ENCODE measurements around the gene TPI1.
"Not testable (repeated sequence)": the region's sequence is repeated elsewhere in the genome, so short reads cannot be mapped to it uniquely, and the experiment has no call there.

Gene TPI1

DNA sequence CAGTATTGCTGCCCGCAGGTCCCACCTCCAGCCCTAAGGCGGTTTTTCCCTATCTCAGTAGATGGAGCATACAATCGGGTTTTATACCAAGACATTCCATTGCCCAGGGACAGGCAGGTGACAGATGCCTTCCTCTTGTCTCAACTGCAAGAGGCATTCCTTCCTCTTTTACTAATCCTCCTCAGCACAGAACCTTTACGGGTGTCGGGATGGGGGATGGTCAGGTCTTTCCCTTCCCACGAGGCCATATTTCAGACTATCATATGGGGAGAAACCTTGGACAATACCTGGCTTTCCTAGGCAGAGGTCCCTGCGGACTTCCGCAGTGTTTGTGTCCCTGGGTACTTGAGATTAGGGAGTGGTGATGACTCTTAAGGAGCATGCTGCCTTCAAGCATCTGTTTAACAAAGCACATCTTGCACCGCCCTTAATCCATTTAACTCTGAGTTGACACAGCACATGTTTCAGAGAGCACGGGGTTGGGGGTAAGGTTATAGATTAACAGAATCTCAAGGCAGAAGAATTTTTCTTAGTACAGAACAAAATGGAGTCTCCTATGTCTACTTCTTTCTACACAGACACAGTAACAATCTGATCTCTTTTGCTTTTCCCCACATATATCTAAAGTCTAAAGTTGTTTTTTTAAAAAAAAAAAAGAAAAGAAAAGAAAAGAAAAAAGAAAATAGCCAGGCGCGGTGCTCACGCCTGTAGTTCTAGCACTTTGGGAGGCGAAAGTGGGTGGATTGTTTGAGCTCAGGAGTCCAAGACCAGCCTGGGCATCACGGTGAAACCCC is 19.1 kb downstream of the TPI1 start:
- DNase-seq (ENCODE audit: low read depth); H3K4me3 ChIP-seq (ENCODE audit: low read depth, low read length): not testable (repeated sequence)

DNA sequence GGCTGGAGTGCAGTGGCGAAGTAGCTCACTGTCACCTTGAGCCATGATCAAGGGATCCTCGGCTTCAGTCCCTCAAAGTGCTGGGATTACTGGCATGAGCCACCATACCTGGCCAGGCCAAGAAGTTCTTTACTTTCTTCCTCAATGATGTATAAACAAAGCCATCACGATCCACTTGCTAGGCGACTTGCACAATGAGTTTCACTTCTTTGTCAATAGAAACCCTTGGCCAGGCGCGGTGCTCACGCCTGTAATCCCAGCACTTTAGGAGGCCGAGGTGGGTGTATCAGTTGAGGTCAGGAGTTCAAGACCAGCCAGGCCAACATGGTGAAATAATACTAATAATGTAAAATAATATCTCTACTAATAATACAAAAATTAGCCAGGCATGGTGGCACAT is 20.1 kb downstream of the TPI1 start:
- no peak for DNase-seq (ENCODE audit: low read depth)
- H3K4me3 ChIP-seq (ENCODE audit: low read depth, low read length), result no peak overlapping the region

DNA sequence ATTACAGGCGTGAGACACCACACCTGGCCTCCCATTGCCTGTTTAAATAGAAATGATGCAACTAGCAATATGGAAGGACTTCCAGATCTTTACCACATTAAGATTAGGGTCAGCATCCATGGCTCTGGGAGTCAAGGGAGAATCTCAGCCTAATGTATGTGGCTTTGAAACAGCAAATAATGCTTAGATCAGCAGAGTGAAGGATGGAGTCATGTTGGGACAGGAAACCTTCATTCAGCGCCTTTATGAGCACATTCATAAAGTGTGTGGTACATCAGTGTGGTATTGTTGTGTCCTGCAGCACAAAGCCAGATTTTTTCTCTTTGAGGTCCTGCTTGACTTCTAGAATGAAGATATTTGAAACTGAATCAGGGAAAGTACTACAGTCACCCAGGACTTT is 21.0 kb downstream of the TPI1 start:
- no peak for DNase-seq (ENCODE audit: low read depth)
- H3K4me3 ChIP-seq (ENCODE audit: low read depth, low read length), result no peak overlapping the region

DNA sequence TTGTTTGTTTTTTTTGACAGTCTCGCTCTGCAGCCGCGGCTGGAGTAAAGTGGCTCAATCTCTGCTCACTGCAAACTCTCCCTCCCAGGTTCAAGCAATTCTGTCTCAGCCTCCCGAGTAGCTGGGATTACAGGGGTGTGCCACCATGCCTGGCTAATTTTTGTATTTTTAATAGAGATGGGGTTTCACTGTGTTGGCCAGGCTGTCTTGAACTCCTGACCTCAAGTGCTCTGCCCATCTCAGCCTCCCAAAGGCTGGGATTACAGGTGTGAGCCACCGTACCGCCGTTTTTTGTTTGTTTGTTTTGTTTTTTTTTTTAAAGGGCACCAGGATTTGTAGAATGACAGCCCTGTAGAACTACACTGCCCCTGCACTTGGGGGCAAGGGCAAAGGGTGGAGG is 21.5 kb downstream of the TPI1 start:
- H3K4me3 ChIP-seq (ENCODE audit: low read depth, low read length); DNase-seq (ENCODE audit: low read depth): not testable (repeated sequence)

DNA sequence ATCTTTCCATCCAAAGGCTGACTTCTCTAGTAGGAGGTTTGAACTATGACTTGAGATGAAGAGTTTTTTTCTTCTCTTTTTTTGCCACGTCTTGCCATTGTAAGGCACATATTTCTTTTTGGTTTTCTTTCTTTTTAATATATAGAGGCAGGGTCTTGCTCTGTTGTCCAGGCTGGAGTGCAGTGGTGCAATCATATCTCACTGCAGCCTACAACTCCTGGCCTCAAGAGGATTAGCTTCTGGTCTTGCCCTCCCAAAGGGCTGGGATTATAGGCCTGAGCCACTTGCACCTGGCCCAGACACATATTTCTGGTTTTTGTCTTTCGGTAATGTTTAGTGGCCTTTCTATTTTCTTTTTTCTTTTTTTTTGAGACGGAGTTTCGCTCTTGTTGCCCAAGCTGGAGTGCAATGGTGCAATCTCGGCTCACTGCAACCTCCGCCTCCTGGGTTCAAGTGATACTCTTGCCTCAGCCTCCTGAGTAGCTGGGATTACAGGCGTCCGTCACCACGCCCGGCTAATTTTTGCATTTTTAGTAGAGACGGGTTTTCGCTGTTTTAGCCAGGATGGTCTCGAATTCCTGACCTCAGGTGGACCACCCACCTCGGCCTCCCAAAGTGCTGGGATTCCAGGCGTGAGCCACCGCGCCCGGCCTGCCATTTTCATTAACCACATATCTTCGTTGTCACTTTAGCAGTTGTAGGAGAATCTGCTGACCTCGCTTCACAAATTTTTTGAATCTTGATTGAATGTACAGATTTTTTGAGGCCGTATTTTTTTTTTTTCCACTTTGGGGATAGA is 22.6 kb downstream of the TPI1 start:
- H3K4me3 ChIP-seq (ENCODE audit: low read depth, low read length), result not testable (repeated sequence)

DNA sequence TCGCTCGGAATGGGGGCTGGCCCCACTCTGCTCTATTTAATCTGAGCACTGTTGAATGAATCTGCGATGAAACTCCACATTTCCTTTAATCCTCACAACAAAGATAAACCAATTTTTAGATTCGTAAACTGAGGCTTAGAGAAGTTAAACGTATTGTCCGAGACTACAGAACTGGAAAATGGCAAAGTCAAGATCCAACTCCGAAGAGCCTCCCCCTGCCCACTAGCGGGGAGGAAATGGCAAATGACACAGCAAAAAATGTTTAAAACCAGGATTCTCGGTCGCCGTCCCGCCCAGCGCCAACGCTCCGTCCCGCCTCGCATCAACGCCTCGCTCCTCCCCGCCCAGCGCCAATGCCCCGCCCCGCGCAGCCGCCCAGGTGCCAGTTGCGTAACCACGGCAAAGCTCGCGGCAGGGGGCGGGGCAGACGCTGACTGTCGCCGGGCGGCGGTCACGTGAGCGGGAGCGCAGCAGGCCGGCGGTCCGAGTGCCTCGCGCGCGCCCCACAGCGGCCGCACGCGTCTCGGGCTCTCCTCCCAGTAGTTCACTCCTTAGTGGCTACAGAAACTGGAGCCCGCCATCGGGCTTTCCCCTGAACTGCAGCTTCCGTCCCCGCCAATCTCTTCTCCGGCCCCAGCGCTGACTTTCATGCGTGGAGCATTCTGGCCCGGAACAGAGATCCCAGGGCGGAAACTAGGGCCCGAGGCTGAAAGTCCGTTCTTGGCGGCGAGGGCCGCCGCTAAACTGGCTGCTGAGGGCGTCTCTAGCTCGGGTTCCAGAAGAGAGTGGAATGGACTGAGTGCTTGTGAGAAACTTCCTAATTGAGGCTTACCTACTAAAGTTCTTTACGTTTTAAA is 23.7 kb downstream of the TPI1 start:
- peak overlapping the region; percentile 55 for H3K4me3 ChIP-seq (ENCODE audit: low read depth, low read length)
- peak; percentile 87 for DNase-seq (ENCODE audit: low read depth)

More for the DNA sequence above, 22.6 kb downstream of the TPI1 start:
- not testable (repeated sequence) for DNase-seq (ENCODE audit: low read depth)

DNA sequence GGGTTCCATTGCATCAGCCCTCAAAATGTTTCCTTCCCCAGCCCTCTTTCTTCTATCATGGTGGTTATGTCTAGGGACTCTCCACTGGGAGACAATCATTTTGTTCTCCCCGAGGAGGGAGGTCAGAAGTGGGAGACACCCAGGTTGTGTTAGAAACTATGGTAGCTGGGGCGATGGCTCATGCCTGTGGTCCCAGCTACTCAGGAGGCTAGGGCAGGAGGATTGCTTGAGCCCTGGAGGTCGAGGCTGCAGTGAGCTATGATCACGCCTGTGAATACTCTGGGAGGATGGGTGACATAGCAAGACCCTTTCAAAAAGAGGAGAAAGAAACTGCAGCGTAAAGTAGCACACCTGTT is 24.3 kb downstream of the TPI1 start:
- no peak for DNase-seq (ENCODE audit: low read depth)

DNA sequence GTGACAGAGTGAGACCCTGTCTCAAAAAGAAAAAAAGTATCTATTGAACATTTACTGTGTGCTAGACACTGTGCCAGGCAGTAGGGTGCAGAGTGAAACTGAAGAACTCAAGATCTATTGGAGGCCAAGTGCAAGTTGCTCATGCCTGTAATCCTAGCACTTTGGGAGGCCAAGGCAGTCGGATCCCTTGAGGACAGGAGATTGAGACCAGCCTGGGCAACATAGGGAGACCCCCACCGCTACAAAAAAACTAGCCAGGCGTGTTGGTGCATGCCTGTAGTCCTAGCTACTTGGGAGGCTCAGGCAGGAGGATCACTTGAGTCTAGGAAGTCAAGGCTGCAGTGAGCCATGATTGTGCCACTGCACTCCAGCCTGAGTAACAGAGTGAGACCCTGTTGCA is 25.4 kb downstream of the TPI1 start:
- not testable (repeated sequence) for DNase-seq (ENCODE audit: low read depth); H3K4me3 ChIP-seq (ENCODE audit: low read depth, low read length)

More for the DNA sequence above, 24.3 kb downstream of the TPI1 start:
- peak overlapping the region; percentile 55 for H3K4me3 ChIP-seq (ENCODE audit: low read depth, low read length)

DNA sequence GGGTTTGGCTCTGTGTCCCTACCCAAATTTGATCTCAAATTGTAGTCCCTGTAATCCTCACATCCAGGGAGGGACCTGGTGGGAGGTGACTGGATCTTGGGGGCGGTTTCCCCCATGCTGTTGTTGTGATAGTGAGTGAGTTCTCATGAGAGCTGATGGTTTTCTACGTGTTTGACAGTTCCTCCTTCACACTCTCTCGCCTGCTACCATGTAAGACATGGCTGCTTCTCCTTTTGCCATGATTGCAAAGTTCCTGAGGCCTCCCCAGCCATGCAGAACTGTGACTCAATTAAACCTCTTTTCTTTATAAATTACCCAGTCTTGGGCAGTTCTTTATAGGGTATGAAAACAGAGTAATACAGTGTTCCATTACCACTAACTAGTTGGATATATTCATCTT is 27.0 kb downstream of the TPI1 start:
- H3K4me3 ChIP-seq (ENCODE audit: low read depth, low read length), result no peak overlapping the region
- DNase-seq (ENCODE audit: low read depth), result no peak

DNA sequence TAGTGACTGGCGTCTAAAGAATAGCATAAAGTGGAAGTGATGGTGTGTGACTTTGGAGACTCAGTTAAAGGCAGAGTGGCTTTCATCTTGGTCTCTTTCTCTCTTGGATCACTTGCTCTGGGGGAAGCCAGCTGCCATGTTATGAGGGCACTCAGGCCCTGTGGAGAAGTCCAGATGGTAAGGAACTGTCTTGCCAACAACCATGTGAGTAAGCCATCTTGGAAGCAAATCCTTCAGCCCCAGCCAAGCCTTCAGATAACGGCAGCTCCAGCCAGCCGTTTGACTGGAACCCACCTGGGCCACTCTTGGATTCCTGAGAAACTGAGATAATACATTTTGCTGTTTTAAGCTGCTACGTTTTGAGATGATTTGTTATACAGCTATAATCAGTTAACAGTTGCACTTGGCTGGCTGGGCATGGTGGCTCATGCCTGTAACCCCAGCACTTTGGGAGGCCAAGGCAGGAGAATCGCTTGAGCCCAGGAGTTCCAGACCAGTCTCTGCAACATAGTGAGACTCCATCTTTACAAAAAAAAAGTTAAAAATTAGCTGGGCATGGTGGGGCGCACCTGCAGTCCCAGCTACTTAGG is 29.6 kb downstream of the TPI1 start:
- no peak for DNase-seq (ENCODE audit: low read depth)
- H3K4me3 ChIP-seq (ENCODE audit: low read depth, low read length), result no peak overlapping the region

DNA sequence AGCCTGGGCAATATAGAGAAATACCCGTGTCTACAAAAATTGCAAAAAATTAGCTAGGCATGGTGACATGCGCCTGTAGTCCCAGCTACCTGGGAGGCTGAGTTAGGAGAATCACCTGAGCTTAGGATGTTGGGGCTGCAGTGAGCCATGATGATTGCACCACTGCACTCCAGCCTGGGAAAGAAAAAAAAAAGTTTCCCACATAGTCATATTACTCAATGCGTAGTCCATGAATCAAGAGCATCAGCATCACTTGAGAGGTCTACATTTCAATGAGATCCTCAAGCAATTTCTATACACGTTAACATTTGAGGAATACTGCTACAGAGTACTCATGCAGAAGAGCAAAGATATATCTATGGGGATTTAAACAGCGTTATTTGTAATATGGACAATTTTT is 32.1 kb downstream of the TPI1 start:
- no peak for DNase-seq (ENCODE audit: low read depth)
- H3K4me3 ChIP-seq (ENCODE audit: low read depth, low read length), result no peak overlapping the region

DNA sequence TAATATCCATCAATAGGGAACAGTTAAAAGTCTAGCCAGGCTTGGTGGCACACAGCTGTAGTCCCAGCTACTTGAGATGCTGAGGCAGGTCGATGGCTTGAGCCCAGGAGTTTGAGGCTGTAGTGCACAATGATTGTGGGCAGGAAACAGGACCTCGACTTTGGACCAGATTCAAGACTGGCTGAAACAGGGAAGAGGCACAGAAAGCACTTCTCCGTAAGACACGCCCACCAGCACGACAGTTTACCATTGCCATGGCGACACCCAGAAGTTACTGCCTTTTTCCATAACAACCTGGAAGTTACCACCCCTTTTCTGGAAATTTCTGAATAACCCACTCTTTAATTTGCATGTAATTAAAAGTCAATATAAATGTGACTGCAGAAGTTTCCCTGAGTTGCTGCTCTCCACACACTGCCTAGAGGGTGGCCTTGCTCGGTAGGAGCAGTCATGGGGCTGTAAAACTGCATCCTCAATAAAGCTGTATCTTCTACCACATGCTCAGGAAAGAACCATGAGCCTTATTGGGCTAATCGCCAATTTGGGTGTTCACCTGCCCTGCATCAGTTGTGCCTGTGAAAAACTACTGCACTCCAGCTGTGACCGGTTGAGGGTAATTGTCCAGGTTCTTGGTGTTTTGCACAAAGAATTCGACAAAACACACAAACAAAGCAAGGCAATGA is 32.6 kb downstream of the TPI1 start:
- no peak for DNase-seq (ENCODE audit: low read depth)
- no peak overlapping the region for H3K4me3 ChIP-seq (ENCODE audit: low read depth, low read length)

DNA sequence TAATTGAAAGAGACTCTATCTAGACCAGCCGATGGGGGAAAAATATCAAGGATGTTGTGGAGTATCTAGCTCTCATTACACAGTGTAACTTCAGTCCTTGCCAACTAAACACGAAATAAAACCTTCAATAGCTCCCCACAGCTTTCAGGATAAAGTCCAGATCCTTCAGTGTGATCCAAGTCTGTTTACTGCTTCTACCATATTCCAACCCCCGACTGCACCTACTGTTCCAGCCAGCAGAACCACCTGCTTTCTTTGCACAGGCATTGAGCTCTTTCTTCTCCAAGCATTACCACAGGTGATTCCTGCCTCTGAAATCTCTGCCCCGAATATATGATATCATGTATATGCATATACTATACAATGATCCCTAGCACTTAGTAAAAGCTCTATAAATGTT is 35.1 kb downstream of the TPI1 start:
- DNase-seq (ENCODE audit: low read depth), result no peak
- no peak overlapping the region for H3K4me3 ChIP-seq (ENCODE audit: low read depth, low read length)

DNA sequence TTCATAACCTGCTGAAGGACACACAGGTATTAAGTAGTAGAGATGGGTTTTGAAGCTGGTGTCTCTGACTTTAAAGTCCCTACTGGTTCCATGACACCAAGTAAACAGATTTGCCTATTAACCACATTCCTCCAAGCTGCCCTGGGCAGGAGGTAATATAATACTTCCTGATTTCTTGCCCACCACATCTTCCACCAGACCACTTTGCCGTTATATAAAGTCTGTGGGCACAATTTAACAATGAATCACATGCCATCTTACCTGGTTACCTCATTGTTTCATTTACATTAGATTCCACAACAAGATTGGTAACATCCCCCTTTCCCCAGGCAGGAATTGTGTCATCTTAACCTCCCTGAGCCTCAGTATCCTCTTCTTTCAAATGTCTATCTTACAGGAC is 36.4 kb downstream of the TPI1 start:
- no peak for DNase-seq (ENCODE audit: low read depth)
- no peak overlapping the region for H3K4me3 ChIP-seq (ENCODE audit: low read depth, low read length)

DNA sequence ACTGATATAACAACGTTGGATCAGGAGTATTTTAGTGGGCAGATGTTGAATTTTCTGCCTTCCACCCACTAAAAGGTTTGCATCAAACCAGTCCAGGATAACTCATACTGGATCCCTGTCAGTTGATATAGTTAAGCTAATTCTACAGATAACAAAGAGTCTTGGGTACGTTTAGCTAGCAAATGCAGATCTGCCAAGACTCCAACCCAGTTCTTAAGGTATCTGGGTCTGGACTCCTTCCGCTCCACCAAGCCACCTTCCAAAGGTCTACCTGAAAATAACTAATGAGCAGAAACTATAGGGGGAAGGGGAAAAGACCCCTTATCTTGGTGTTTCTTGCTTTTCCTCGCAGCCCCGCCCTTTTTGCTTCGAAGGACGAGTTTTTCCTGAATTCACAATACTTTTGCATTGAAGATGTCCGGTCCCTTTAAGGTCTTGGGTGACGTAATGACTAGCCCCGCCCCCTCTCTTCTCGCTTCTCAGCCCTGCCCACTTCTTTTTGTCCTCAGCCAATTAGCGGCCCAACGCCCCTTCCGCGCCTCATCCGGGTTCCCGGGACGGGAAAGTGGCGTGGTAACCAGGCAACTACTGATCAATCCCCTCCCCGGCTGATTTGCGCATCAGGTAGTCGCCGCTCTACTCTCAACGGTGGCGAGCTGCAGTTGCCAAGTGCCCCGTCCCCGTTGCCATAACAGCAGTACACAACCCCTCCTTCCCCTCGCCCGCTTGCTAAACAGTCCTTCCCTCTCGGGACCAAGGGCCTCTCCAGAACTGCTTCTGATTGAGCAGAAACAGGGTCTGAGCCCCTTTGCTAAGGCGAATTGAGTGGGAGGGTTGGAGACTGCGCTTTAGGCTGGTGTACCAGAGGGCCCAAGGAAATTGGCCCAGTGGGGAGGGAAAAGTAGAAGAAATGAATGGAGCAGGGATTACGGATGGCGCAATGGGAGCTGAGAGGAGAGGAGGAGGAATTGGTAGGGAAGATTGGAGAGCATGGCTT is 37.2 kb downstream of the TPI1 start, which contains the start of gene LRRC23:
LRRC23 (plus strand) TSS at position 543 of the 997 bp plus-strand sequence. CDS start 812 bp downstream, outside the sequence.
- peak; percentile 81 for DNase-seq (ENCODE audit: low read depth)
- H3K4me3 ChIP-seq (ENCODE audit: low read depth, low read length), result peak within 1 kb of the TSS; percentile 80

DNA sequence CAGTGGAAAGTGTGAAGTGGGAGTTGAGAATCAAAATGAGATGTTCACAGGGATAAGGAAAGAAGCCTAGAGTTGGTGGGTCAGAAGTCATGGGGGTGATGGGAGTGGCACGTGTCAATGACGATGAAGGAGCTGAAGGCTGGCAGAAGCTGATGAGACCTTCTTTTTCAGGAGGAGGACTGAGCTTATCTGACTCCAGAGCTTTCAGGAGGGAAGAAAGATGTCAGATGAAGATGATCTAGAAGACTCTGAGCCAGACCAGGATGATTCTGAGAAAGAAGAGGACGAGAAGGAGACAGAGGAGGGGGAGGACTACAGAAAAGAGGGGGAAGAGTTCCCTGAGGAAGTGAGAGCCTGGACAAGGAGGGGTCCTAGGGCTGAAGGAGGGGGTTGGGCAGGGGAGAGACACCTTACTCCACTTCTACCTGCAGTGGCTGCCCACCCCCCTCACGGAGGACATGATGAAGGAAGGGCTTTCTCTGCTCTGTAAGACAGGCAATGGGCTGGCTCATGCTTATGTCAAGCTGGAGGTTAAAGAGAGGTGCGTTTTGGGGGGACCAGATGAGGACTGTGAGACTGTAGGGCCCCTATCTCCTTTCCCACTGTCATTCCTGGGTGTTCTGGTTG is 38.2 kb downstream of the TPI1 start:
- H3K4me3 ChIP-seq (ENCODE audit: low read depth, low read length), result peak overlapping the region; percentile 80
- no peak for DNase-seq (ENCODE audit: low read depth)

DNA sequence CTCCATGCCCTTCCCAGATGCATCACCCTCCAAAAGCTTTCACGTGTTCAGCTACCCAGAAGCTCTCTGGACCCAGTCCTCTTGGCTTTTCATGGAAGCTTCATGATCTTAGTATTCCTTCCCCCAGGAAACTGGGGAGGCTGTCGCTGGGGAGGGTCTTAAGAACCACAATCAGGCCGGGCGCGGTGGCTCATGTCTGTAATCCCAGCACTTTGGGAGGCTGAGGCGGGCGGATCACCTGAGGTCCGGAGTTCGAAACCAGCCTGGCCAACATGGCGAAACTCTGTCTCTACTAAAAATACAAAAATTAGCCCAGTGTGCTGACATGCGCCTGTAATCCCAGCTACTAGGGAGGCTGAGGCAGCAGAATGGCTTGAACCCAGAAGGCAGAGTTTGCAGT is 40.8 kb downstream of the TPI1 start:
- not testable (repeated sequence) for DNase-seq (ENCODE audit: low read depth); H3K4me3 ChIP-seq (ENCODE audit: low read depth, low read length)

Data from skeletal muscle cell (primary cell).